PC-9 (cell line): Measurements from ENCODE around the gene KIF27.

Experiments
- EZH2 ChIP-seq: fragments of 200-600 bp; sonication (generic); IDR thresholded peaks from 2 replicates; pipeline ENCODE4 v1.8.0; 2017; ENCODE audit warnings: antibody characterized with exemption, low read depth
- TF ChIP-seq, protein P1 (sequence below): fragments of 200-600 bp; sonication (generic); conservative IDR thresholded peaks from 2 replicates; pipeline ENCODE4 v1.6.1; 2017; ENCODE audit warnings: mixed run types, antibody characterized with exemption, mild to moderate bottlenecking, moderate library complexity

DNA sequence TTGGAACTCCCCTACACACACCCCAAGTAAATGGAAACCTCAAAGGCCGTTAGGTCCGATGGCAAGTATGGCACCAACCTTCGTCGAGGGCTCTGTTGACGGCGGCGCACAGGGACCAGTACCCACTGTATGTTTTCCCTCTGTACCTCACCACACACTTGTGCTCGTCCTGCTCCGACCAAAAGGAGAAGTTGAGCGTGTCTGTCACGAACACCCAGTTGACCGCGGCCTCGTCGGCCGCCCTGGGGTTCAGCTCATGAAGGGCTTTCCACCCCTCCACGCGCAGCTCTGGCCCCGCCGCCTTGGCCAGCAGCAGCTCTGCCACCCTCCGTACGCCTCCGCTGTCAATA, 34.8 kb upstream of the KIF27 start:
- TF ChIP-seq, protein P1, sequence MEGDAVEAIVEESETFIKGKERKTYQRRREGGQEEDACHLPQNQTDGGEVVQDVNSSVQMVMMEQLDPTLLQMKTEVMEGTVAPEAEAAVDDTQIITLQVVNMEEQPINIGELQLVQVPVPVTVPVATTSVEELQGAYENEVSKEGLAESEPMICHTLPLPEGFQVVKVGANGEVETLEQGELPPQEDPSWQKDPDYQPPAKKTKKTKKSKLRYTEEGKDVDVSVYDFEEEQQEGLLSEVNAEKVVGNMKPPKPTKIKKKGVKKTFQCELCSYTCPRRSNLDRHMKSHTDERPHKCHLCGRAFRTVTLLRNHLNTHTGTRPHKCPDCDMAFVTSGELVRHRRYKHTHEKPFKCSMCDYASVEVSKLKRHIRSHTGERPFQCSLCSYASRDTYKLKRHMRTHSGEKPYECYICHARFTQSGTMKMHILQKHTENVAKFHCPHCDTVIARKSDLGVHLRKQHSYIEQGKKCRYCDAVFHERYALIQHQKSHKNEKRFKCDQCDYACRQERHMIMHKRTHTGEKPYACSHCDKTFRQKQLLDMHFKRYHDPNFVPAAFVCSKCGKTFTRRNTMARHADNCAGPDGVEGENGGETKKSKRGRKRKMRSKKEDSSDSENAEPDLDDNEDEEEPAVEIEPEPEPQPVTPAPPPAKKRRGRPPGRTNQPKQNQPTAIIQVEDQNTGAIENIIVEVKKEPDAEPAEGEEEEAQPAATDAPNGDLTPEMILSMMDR: no peak
- no peak for TF ChIP-seq EZH2
